ENCODE measurements around the gene PPP1R9A.

PPP1R9A gene

GRCh38 chr7:94928168-94928707 lies 20.8 kb downstream of the PPP1R9A start:
- no peak for TF ChIP-seq CTCF (IDR thresholded peaks at IDR 0.05; ENCODE audit: low read depth, low read length)

GRCh38 chr7:94933256-94933990 lies 26.0 kb downstream of the PPP1R9A start:
- H3K4me3 ChIP-seq (ENCODE audit: low read depth, low read length), result no peak overlapping the region
- no peak for TF ChIP-seq CTCF (IDR thresholded peaks at IDR 0.05; ENCODE audit: low read depth, low read length)

More at GRCh38 chr7:94928168-94928707, 20.8 kb downstream of the PPP1R9A start:
- no peak overlapping the region for H3K4me3 ChIP-seq (ENCODE audit: low read depth, low read length)

GRCh38 chr7:94939395-94939794 lies 32.0 kb downstream of the PPP1R9A start:
- no peak overlapping the region for H3K4me3 ChIP-seq (ENCODE audit: low read depth, low read length)
- TF ChIP-seq CTCF (IDR thresholded peaks at IDR 0.05; ENCODE audit: low read depth, low read length), result no peak

- TF ChIP-seq CTCF (IDR thresholded peaks at IDR 0.05; ENCODE audit: low read depth, low read length), result no peak
- H3K4me3 ChIP-seq (ENCODE audit: low read depth, low read length), result no peak overlapping the region
These were observed 32.8 kb downstream of the PPP1R9A start for GRCh38 chr7:94940241-94940640.

GRCh38 chr7:94941844-94942632 lies 34.6 kb downstream of the PPP1R9A start:
- TF ChIP-seq CTCF (IDR thresholded peaks at IDR 0.05; ENCODE audit: low read depth, low read length), result no peak
- no peak overlapping the region for H3K4me3 ChIP-seq (ENCODE audit: low read depth, low read length)

- TF ChIP-seq CTCF (IDR thresholded peaks at IDR 0.05; ENCODE audit: low read depth, low read length), result no peak
- H3K4me3 ChIP-seq (ENCODE audit: low read depth, low read length), result no peak overlapping the region
These were observed 35.7 kb downstream of the PPP1R9A start for GRCh38 chr7:94943134-94943533.

GRCh38 chr7:94949532-94949931 lies 42.1 kb downstream of the PPP1R9A start:
- no peak overlapping the region for H3K4me3 ChIP-seq (ENCODE audit: low read depth, low read length)
- no peak for TF ChIP-seq CTCF (IDR thresholded peaks at IDR 0.05; ENCODE audit: low read depth, low read length)

All from WI38 (cell line).